Right renal pelvis (tissue), 4 donors: Measurements from ENCODE around the gene EML3. TPM values are rescaled to one million over a fixed set of nuclear protein-coding genes. Genes with fewer than 3 reads are reported as not detected.
"Not testable (repeated sequence)": the region's sequence is repeated elsewhere in the genome, so short reads cannot be mapped to it uniquely, and the experiment has no call there.

ENCODE experiments used
- DNase-seq, 4 donors: peaks; one replicate each; pipeline ENCODE4 v3.0.0-alpha.2; 2013; ENCODE audit warnings: low read depth in 4 of 4, low spot score in 3 of 4, missing footprints in 1 of 4
- polyA plus RNA-seq, 4 donors: library from polyadenylated mRNA; unstranded; fragments of 120-200 nt; gene quantifications; one replicate each; pipeline ENCODE4 v1.2.1, GENCODE V29; 2013; ENCODE audit not compliant: insufficient read length in 4 of 4

Gene EML3
- polyA plus RNA-seq, 4 donors, result 27.9 to 40.2 (median 36.0) TPM

DNA sequence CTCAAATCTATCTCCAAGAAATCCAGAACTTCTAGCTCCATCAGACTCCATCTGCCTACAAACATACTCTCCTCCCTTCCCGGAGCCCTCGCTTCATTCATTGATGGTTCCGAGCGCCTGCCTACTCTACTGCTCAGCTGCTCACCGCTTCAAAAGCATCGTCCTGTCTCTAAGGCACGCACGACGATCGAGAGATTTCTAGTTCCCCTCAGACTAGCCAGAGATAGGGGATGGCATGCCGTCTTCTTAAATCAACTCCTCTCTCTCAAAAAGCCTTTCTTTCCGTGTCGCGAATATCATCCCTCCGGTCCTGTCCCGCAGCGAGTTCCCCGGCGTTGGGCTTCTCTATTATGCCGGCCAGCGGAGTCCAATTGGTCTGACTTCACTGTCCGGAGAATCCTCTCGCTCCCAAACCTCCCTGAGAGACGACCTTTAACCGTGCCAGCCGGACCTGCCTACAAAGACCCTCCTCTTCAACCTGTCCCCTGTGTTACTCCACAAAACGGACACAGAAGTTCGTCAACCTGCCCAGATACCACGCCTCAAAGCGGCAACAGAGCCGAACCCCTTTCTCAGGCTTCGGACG, 39.5 kb downstream of the EML3 start:
- no peak for DNase-seq

DNA sequence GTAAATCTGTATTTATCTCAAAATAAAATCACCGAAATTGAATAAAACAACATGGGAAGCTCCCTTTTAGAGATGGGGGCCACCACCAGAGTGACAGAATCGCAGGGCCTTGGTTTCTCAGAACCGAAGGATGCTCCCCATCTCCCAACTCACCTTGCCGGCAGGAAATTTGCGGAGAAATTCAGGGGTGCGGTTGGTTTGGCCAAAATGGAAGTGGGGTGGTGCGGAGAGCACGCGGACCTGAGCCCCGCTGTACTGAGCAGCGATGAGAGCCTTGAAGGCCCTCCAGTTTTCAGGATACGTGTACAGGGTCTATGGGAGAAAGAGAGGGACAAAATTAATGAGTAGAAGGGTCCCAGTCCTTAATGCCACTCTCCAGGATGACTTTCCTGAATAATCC, 40.1 kb downstream of the EML3 start:
- DNase-seq, result no peak

DNA sequence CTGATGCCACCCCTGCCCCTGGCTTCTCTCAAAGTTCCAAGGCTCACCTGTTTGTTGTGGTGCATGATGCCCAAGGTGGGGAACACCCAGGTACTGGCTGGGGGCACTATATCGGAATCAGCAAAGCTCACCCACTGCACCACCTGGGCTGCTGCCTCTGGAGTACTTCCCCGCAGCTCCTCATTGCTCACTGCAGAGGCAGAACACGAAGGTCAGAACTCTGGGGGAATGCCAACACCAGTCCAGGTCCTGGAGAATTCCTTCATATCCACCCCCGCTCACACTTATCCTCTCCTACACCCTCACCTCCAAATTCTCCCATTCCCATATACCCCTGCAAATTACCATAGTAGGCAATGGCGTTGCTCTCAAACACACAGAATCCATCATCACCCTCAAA, 41.1 kb downstream of the EML3 start:
- DNase-seq, result not testable (repeated sequence)

DNA sequence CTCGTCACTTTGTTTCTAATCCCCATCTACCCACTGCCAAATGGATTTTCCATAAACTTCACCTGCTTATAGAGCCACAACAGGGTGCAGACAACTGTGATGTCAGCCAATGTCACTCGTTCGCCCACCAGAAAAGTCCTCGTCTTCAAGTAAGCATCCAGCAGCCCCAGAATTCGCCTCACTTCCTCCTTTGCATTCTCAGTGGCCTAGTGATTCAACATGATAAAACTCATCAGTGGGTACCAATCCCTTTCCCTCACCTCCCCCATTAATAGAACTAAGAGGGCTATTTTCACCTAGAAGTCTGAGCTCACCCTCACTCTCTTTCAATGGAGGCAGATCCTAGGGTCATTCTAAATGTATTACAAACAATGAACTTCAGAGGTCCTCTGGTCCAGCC, 41.7 kb downstream of the EML3 start:
- DNase-seq, result not testable (repeated sequence)

DNA sequence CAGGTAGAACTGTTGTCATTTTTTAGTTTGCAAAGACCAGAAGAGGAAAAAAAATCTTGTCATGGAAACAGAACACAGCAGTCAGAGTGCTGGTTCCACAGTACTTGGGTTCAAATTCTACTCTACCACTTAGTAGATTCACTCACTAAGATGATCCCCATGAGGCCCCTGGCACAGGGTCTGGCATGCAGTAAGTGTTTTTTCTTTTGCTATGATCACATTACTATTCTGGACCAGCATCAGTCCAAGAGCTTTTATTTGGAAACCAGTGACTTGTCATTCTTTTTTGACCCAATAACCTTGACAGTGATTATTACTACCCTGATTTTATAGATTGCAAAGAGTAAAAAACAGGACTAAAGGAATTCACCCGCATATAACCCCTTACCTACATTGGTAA, 43.0 kb downstream of the EML3 start:
- no peak for DNase-seq

DNA sequence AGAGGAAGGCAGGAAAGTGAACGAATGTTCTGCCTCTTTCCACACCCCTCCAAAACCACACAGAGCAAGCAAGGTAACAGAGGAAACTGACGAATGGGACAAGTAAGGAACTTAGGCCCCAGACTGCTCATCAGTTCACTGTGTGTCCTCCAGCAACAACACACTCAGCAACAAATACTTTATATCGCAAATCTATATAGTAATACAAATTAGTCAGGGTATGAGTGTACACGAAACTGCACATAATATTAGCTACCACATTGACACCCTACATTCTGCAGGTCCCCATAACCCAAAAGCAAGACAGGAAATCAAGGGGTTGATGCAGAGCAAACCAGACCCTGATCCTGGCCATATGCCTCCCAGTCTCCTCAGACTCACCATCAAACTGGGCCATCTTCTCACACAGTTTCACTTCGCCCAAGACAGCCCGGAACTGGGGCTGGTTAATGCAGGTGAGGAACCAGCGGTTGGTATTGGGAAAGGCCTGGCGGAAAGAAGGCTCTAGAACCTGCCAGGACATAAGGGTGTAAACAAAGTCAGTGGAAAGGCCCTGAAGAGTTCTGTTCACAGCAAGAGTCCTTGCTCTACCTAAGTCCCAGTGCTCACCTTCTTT, 45.4 kb downstream of the EML3 start:
- DNase-seq, result no peak

DNA sequence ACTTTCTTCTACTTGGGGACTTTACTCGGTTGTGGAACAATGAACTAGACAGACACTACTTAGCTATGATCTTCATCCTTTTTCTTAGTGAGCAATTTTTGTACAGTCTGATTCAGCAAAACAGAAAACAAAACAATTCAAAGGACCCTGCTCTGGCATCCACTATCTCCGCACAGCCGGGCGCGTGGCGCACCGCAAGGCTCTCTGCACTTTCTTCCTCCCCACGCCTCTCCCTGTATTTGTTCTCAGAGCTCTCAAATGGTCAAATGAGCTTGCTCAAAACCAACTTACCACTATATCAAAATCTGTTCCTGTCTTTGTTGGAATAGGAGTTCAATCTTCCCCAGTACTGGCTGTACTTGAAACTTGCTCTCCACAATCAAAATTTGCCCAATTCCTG, 46.3 kb downstream of the EML3 start:
- no peak for DNase-seq

DNA sequence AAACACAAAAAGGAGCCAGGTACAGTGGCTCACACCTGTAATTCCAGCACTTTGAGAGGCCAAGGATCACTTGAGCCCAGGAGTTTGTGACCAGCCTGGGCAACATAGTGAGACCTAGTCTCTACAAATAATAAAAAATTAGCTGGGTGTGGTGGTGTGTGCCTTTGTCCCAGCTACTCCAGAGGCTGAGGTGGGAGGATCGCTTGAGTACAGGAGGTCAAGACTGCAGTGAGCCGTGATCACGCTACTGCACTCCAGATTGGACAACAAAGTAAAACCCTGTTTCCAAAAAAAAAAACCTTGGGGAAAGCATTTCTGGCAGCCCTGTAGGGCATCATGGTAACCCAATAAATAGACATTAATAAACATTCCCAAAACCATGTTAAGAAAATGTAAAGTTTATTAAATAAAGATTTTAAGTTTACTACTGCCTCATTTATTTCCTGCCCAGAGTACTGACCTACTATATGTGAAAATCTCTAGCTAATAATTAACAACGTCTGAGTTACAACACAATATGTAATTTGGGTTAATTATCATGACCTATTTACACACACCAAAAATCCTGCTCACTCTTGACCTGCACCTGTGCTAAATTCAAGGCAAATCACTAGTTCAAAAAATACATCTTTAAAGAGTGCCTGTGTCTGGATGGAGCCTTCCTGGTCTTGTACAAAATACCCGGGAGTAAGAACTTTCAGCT, 47.3 kb downstream of the EML3 start:
- DNase-seq, result no peak

DNA sequence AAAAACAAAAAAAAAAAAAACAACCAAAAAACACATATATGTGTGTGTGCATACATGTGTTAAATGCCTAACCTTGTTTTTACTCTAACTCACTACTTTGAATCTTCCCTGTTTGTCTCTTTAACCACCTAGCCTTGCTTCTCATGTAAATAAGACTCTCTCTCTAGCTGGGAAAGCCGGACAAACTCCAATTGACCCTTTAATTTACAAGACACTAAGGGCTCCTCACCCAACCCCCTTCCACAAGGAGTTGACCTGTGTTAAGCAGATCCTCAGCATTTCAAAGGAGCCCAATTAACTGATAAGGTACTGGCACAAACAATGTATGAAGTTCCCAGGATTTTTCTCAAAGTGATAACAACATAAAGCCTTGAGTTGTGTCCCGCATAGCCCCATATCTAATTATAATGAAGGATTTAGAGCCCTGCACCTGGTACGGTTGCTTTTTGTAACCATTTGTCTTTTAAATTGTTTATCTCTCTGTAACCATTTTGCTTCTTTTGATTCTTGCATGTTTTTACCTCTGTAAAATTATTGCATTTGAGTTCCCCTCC, 50.8 kb downstream of the EML3 start:
- DNase-seq, result not testable (repeated sequence)

DNA sequence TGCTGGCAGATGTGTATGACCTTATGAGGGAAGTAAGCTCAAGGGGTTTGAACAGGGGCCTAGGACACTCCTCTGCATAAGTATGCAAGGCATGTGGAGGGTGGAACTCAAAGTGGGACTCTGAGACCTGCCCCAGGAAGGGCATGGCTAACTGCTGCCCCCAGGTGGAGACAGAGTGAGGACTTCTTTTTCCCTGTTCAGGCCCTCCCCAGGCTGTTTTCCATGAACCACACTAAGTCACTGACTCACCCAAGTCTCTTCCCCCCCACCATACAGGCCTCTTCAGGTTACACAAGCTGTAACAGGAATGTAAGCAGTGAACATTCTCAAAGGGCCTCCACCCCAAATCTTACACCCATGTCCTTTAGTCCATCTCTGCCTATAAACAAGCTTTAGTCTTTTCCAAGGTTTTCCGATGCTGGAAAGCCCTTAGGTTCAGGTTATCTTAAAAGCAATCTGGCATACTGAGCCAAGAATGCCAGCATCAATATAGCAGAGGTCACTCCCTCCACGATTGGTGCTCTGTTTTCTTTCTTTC, 51.9 kb downstream of the EML3 start:
- DNase-seq, result no peak

DNA sequence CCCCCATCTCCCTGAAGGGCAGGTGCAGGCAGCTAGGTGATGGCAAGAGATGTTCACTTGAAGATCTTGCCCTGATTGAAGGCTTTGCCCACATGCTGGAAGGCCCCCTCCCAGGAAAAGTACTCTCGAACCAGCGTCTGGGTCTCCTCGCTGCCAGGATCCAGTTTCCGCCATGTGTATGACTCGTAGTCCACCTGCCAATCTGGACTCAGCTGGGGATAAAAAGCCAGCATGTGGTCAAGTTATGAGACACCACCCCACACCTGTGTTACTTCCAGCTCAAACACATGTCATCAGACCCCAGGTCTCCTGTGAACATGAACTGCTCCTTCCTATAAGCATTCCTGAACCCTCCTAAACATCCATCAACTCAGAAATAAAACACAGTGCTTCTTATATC, 52.9 kb downstream of the EML3 start:
- DNase-seq, result not testable (repeated sequence)

DNA sequence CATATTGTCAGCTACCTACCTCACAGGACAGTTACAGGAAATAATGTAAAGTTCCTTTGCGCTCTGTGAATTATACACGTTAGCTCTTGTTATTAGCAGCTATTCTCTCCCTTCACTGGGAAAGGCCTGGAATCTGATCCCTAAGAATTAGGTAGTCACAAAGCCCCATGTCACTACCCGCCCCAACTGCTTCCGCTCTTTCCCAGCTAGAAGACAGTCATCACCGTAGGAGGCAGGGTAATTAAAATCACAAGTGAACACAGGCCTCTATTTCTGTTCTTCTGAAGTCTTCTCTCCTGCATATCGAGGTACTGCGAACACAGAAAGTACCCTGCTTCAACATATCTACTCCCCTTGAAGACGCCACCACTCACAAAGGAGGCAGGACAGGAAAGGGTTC, 53.4 kb downstream of the EML3 start:
- no peak for DNase-seq

DNA sequence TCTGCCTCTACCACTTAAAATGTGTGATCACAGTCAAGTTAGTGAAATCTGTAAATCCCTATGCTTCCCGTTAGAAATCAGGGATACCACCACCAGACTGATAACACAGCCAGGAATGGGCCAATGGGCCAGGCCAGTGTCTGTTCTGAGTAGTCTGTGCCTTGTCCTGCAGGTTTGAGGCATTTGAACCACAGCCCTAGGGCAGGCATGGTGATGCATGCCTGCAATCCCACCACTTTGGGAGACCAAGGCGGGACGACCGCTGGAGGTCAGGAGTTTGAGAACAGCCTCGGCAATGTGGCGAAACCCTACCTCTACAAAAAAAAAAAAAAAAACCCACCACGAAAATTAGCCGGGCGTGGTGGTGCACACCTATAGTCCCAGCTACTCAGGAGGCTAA, 53.9 kb downstream of the EML3 start:
- no peak for DNase-seq

DNA sequence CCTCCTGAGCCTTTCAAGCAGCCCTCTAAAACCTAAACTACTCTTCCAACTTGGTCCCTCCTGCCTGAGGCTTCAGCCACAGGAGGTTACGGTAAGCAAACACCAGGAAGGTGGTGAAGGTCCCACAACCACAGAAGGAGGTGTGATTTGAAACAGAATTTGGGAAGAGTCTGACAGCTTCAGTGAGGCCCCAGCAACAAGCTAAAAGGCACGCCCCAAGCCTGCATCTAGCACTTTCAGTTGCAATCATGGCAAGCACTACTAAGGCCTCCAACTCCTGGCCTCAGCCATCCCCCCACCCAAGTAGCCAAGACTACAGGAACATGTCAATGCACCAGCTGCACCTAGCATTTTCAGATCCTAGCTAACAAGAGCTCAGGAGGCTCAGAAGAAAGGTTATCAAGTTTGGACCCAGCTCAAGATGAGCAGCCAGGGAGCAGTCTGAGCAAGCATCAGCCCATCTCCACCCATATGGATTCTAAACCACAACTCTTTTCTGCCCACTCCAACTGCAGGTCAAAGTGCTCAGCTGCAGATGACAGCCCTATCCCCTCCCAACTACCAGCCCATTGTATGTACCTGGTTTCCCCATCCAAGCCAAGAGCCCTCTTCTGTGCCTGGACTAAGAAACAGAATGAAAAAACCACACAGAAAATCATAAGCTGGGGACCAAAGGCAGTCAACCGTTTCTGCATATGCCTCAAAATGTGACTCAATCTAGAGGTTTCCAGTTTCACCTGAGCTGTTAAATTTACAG, 55.5 kb downstream of the EML3 start:
- no peak for DNase-seq

DNA sequence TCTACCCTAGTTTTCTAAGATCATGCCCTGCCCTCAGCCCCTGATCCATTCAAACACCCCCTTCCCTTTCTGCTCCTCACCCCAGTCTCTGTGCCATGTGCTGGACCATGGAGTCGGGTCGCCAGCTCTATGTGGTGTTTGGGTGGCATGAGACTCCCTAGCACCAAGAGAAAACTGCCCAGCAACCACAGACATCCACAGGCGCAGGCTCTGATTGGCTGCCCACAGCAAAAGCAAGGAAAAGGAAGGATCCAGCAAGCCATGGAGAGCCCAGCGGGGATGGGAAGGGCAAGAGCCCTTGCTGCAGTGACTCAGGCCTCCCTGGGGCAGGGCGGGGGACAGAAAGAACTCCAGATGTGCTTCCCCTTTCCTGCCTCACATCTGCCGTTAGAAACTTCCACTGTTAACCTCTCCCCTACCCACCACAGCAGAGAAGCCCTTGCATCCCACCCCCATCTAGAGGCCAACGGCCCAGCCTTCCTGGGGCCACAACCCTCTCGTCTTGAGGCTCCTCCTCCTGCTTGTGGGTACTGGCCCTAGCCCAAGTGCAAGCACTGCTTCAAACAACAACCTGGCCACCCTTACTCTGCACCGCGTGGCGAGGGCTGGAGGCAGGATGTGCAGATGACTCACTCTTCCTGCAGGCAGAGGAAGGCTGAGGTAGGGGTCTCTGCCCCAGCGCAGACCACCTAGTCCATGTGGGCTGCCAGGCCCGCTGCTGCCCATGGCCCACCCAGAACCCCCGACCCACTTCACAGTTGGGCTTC, 56.3 kb downstream of the EML3 start:
- DNase-seq, result no peak

DNA sequence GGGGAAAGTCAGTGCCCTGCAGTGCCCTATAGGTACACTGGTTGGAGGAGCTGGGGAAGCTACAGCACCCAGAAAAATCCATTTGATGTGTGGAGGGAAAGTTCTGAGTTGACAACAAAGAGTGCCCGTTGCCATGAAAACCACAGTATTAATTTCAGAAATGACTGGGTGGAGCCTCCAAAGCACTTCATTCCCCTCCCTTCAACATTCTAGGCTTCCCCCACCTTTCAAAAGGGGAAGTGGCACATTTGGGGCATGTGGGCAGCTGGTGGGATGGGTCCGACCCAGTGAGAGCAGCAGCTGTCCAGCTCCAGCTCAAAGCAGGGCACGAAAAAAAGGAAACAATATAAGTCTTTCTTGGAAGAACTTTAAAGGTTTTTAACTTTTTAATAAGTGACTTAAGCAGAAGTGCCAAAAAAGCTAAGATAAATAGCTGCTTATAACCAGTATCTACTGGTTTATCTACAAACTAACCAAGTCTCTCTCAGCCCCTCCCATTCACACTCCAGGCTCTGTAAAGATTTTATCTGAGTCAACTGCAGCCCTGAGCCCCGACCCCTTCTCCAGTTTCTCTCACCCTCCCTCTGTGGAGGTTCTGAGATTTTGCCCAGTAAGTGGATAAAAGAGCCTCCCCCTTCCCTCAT, 57.0 kb downstream of the EML3 start:
- DNase-seq, result no peak

DNA sequence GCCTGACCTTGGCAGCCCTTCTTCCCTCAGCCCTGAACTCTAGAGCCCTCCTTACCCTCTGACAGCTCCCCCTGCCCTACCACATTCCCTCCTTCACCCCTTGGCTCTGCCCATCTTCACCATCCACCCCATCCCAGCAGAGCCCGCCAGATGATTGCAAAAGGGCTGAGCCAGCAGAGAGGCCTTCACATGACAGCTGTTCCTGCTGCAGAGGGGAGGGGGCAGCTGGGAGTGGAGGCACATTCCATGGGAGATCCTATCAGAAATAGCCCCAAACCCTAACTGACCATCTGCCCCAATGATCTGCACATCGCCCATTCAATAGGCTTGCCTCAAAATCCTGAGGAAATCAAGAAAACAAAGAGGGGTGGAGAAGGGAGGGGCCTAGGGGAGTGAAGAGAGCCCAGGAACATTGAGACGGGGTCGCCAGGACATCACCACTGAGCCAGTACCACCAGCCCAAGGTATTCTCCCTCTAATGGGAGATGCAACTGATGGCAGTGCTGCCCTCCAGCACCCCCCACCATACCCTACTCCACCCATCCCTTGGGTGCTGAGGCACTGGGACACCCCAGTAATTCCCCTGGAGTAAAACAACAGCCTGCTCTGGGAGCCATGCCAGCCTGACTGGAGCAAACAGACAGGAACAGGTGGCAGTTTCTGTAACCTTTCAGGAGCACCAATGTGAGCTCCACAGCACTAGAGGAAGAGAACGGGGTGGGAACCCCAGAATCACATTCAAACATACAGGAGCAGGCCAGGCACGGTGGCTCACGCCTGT, 58.0 kb downstream of the EML3 start:
- DNase-seq, result no peak

DNA sequence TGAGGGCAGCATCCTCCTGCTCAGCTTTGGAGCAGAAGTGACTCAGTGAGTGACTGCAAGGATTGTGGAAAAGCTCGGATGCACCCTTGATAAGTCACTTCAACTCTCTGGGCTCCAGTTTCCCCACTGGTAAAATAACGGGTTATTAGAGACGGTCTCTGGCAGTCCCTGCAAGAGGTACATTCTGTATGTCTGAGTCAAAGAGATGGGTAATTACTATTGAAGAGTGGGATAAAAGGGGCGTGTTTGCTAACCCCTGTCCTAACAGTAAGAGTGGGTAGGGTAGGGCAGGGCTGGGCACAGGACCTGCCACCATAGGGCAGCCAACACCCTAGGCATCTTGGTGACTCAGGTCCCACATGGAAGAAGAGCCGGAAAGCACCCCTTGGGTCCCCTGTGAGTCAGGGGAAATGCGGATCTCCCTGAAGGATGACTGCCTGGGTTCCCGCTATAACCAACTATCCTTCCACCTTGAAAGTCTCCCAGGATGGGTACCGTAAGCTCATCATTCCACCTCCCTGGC, 58.7 kb downstream of the EML3 start:
- DNase-seq, result no peak
